Hepatocyte (in vitro differentiated cells): ENCODE data around the gene LOX. TPM values are rescaled to one million over a fixed set of nuclear protein-coding genes. Genes with fewer than 3 reads are reported as not detected.

Experiments
- DNase-seq: peaks from one replicate; pipeline ENCODE4 v3.0.0-alpha.2; 2016; ENCODE audit warnings: low spot score
- H2AFZ ChIP-seq: fragments of 200-600 bp; sonication (generic); 2 replicates; pipeline ENCODE4 v1.6.0; 2016; ENCODE audit warnings: antibody characterized with exemption, mild to moderate bottlenecking
- H3K27ac ChIP-seq: fragments of 200-600 bp; sonication (generic); 2 replicates; pipeline ENCODE4 v1.5.1; 2016; ENCODE audit warnings: mild to moderate bottlenecking
- H3K27me3 ChIP-seq: fragments of 200-600 bp; sonication (generic); 2 replicates; pipeline ENCODE4 v1.6.1; 2016
- H3K36me3 ChIP-seq: fragments of 200-600 bp; sonication (generic); replicated peaks from 2 replicates; pipeline ENCODE4 v1.5.1; 2016; ENCODE audit warnings: low read depth; ENCODE audit not compliant: insufficient read depth
- H3K4me1 ChIP-seq: fragments of 200-600 bp; sonication (generic); 2 replicates; pipeline ENCODE4 v1.5.1; 2016; ENCODE audit warnings: mild to moderate bottlenecking, moderate library complexity; ENCODE audit not compliant: insufficient read depth
- H3K4me2 ChIP-seq: fragments of 200-600 bp; sonication (generic); 2 replicates; pipeline ENCODE4 v1.6.0; 2016
- H3K4me3 ChIP-seq: fragments of 200-600 bp; sonication (generic); 2 replicates; pipeline ENCODE4 v1.5.1; 2016; ENCODE audit warnings: mild to moderate bottlenecking
- H3K79me2 ChIP-seq: fragments of 200-600 bp; sonication (generic); 2 replicates; pipeline ENCODE4 v1.6.0; 2017; ENCODE audit warnings: mild to moderate bottlenecking
- H3K9me2 ChIP-seq: fragments of 200-600 bp; sonication (generic); replicated peaks from 2 replicates; pipeline ENCODE4 v1.6.0; 2017; ENCODE audit warnings: mild to moderate bottlenecking; ENCODE audit not compliant: insufficient read depth
- H3K9me3 ChIP-seq: fragments of 200-600 bp; sonication (generic); 2 replicates; pipeline ENCODE4 v1.5.1; 2016; ENCODE audit warnings: low read depth, mild to moderate bottlenecking
- H4K20me1 ChIP-seq: fragments of 200-600 bp; sonication (generic); 2 replicates; pipeline ENCODE4 v1.6.0; 2016; ENCODE audit warnings: mild to moderate bottlenecking; ENCODE audit not compliant: insufficient read depth, poor library complexity, severe bottlenecking
- EZH2 ChIP-seq: fragments of 200-600 bp; sonication (generic); IDR thresholded peaks from 2 replicates; pipeline ENCODE4 v1.6.1; 2016; ENCODE audit warnings: antibody characterized with exemption, mild to moderate bottlenecking, borderline replicate concordance
- EZH2phosphoT487 ChIP-seq: fragments of 200-600 bp; sonication (generic); IDR thresholded peaks from one replicate; pipeline ENCODE4 v1.6.1; 2018; ENCODE audit warnings: antibody characterized with exemption, mild to moderate bottlenecking, low read depth, moderate library complexity; ENCODE audit not compliant: unreplicated experiment, severe bottlenecking
- WGBS: methylation state at CpG from one replicate; pipeline ENCODE4 v1.1.6; 2016; ENCODE audit warnings: low lambda C conversion rate; ENCODE audit errors: missing lambda C conversion rate; 5-methylcytosine and 5-hydroxymethylcytosine counted together
- polyA plus RNA-seq: library from polyadenylated mRNA; unstranded; fragments of >200 nt; fragmentation: Nextera tagmentation; extraction: Ambion mirVana; gene quantifications from 2 replicates; pipeline ENCODE4 v1.2.1, GENCODE V29; 2016
- total RNA-seq: library from RNA; depleted of rRNA; stranded (reverse); fragments of >200 nt; gene quantifications from 2 replicates; pipeline ENCODE4 v1.2.3, GENCODE V29; 2014
- TF ChIP-seq, protein P1 (sequence below): fragments of 200-600 bp; sonication (generic); IDR thresholded peaks from 2 replicates; pipeline ENCODE4 v1.5.1; 2016; ENCODE audit warnings: antibody characterized with exemption, mild to moderate bottlenecking; ENCODE audit not compliant: poor library complexity

LOX gene
- total and polyA plus RNA-seq, 2 experiments from 2014 or later, result 120 to 216 TPM

DNA sequence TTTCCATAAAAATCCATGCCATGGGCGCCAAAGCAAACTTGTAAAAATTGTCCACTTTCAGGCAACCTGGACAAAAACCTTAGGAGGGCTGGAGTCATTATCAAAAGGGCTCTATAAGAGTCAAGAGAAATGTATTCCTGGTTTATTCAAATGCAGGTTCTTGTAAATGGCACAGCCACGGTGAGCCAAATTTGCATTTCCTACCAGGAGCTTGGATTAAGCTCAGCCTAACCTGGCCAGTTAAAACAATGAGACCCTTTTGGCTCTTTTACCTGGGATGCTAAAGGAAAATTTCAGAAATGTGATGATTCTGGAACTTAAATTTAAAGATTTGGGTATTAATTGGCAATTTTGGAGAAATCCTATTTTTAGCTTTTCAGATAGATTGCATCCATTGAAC is 42.4 kb upstream of the LOX start:
- peaks cover 11% of the 10 kb centered on the region for H3K27me3 ChIP-seq
- H3K79me2 ChIP-seq, result no peaks in the 10 kb centered on the region
- no peaks in the 10 kb centered on the region for H3K9me2 ChIP-seq
- H3K36me3 ChIP-seq, result no peaks in the 10 kb centered on the region
- DNase-seq, result no peak
- H3K4me1 ChIP-seq, result peaks cover 2% of the 10 kb centered on the region
- H3K4me2 ChIP-seq, result no peak overlapping the region
- no peaks in the 10 kb centered on the region for H3K9me3 ChIP-seq
- H2AFZ ChIP-seq, result no peak overlapping the region
- H3K27ac ChIP-seq, result no peak overlapping the region
- H3K4me3 ChIP-seq, result no peak overlapping the region
- TF ChIP-seq EZH2 (no peak), EZH2phosphoT487 (no peak)
- TF ChIP-seq, protein P1, sequence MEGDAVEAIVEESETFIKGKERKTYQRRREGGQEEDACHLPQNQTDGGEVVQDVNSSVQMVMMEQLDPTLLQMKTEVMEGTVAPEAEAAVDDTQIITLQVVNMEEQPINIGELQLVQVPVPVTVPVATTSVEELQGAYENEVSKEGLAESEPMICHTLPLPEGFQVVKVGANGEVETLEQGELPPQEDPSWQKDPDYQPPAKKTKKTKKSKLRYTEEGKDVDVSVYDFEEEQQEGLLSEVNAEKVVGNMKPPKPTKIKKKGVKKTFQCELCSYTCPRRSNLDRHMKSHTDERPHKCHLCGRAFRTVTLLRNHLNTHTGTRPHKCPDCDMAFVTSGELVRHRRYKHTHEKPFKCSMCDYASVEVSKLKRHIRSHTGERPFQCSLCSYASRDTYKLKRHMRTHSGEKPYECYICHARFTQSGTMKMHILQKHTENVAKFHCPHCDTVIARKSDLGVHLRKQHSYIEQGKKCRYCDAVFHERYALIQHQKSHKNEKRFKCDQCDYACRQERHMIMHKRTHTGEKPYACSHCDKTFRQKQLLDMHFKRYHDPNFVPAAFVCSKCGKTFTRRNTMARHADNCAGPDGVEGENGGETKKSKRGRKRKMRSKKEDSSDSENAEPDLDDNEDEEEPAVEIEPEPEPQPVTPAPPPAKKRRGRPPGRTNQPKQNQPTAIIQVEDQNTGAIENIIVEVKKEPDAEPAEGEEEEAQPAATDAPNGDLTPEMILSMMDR, result no peak
- no peaks in the 10 kb centered on the region for H4K20me1 ChIP-seq
- WGBS, result 83% methylated on average over 2 of the region's 2 CpGs

DNA sequence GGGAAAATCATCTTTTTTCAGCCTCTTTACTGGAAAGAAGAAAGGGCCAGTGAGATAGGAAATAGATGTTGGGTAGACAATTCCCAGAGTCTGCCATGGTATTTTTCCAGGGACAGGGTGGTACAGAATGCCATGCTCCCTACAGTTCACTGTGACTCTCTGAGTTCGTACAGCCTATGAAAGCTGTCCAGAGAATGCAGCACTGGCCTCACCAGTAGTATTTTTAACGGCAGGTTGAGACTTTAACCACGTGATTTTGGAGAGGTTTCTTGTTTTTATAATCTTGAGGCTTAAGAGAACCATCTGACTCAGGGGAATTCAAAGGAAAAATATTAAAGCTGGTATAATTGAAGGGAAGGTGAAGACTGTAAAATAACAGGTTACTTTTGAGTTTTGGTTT is 41.1 kb upstream of the LOX start:
- Histone ChIP-seq H3K4me2 (no peak overlapping the region), H3K4me1 (no peaks in the 10 kb centered on the region), H3K9me3 (no peaks in the 10 kb centered on the region), H4K20me1 (no peaks in the 10 kb centered on the region), H3K27ac (no peak overlapping the region), H3K4me3 (no peak overlapping the region), H3K79me2 (no peaks in the 10 kb centered on the region), H3K36me3 (no peaks in the 10 kb centered on the region), H3K27me3 (peaks cover 11% of the 10 kb centered on the region), H2AFZ (no peak overlapping the region), H3K9me2 (no peaks in the 10 kb centered on the region)
- no peak for DNase-seq
- WGBS, result 58% methylated on average over 3 of the region's 3 CpGs
- TF ChIP-seq EZH2phosphoT487, result no peak
- no peak for TF ChIP-seq EZH2
- TF ChIP-seq, protein P1, result no peak

DNA sequence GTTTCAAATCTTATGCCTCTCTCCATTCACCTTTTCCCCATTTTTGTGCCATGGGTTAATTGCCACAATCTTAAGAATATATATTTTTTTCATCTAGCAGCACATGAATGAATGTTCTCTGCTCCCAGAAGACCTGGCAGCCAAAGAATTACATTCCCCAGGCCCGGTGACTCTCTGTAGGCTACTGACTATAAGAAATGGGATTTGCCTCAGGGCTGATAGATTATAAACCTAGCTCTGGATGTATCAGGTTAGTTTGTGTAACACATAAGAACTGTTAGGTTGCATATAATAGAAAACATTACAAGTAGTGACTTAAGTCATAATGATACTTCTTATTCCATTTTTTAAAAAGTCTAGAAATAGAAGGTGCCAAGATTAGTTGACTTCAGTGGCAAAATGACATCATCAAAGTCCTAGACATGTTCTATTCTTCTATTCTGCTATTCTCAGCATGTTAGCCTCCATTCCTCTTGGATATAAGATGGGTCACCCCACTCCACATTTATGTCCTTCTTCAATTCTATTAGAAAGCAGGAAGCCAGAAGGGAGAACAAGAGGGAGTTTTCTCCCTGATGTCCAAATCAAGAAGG is 40.4 kb upstream of the LOX start:
- WGBS, result 54% methylated on average over 1 of the region's 1 CpG
- Histone ChIP-seq H3K9me2 (no peaks in the 10 kb centered on the region), H3K4me3 (no peak overlapping the region), H3K4me2 (no peak overlapping the region), H3K4me1 (no peaks in the 10 kb centered on the region), H3K27ac (no peak overlapping the region), H2AFZ (no peak overlapping the region), H3K27me3 (peaks cover 11% of the 10 kb centered on the region), H3K36me3 (no peaks in the 10 kb centered on the region), H4K20me1 (no peaks in the 10 kb centered on the region), H3K79me2 (no peaks in the 10 kb centered on the region), H3K9me3 (no peaks in the 10 kb centered on the region)
- TF ChIP-seq, protein P1, result no peak
- TF ChIP-seq EZH2, result no peak
- TF ChIP-seq EZH2phosphoT487, result no peak
- no peak for DNase-seq
